Raji (cell line): ENCODE data around the gene DNM3.

Source experiments
- POLR2A ChIP-seq: IDR thresholded peaks from 2 replicates; pipeline ENCODE4 v1.6.1; 2011; ENCODE audit warnings: low read depth, low read length, control low read depth; ENCODE audit not compliant: insufficient read depth

The DNM3 gene

DNA sequence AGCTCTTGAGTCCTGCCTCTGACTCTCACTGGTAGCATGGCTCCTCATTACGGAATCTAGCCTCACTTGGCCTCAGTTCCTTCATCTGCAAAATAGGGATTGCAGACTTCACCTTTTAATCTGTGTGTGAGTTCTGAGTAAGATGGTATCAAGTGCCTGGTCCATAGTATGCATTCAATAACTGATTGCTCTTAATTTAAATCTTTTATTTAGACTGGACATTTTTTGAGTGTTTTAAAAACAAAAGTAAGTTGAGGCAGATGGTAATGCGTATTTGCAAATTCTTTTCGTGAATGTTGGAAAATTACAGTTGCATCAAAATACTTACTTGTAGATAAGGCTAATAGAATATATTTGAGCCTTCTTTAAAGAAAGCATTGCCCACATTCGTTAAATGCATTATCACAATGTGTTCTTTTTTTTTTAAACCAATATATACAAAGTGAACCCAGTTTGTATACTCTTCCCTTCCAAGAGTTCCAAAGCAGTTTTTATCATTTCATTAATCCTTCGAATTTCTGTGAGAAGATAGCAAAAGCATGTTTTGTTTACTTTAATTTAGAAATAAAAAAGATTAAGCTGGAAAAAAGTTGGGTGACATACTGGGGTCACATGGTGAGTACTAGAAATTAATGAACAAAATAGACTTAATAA lies 8.1 kb downstream of the DNM3 start:
- no peak for TF ChIP-seq POLR2A

DNA sequence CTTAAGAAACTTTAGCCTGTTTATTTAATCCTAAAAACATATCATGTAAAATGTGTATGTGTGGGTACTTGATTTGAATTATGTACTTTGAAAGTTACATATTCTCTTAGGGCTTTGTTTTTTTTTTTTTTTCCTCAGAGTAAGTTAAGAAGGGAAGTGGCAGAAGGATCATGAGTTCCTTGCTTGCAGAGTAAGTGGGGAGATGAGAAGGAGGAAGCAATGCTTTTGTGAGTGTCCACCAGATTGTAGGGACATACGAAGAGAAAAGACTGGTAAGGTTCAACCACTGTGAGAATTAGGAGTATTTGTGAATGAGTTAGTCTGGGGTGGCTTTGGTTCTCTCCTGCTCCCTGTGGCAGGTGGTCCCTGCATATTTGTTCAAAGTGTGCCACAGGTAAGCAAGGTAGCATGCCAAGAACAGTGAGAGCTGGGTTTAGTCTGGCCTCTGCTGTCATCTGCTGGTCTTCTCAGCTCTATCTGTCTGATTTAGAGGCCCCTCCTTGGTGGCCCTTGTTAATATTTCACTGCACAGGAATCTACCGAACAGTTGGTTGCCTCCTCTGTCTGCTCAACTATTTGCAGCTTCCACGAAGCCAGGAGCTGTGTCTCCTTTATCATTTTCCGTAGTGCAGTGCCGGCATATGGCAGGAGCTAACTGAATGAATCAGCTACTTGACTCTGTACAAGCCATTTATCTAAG lies 9.5 kb downstream of the DNM3 start:
- TF ChIP-seq POLR2A = no peak

DNA sequence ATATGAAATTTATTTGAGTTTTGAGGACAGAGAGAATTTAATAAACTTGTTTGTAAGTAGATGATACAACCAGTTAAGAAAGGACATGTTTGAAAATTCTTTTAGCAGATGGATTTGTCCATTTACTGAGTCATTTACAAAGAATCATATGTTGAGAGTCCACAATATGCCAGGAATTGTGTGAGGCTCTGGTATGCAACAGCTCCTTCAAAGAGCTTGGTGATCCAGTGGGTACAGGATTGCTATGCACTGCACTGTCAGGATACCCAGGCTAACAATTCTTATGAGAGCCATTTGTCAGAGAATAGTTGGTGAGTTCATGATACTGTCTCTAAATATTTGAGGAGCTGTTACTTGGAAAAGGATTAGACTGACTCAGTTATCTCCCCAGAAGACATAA lies 11.0 kb downstream of the DNM3 start:
- TF ChIP-seq POLR2A = no peak

DNA sequence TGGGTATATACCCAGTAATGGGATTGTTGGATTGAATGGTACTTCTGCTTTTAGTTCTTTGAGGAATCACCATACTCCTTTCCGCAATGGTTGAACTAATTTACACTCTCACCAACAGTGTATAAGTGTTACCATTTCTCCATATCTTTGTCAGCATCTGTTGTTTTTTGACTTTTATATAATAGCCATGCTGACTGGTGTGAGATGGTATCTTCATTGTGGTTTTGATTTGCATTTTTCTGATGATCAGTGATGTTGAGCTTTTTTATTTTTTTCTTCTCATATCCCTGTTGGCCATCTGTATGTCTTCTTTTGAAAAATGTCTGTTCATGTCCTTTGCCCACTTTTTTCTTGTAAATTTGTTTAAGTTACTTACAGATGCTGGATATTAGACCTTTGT lies 14.1 kb downstream of the DNM3 start:
- no peak for TF ChIP-seq POLR2A

DNA sequence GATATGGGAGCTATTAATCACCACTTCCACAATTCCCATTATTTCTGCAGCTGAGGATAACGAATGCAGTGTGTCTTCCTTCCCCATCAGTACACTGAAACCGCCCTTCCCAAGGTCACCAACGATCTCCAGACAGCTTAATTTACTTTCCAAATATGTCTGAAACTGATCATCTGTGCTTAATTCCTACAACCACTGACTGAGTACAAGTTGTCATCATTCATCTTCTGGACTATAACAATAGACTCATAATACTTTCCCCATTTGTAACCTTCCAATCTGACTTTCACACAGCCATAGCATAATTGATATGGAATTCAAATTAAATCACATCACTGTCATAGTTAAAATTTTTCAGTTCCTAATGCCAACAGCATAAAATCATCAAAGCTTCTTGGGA lies 17.4 kb downstream of the DNM3 start:
- TF ChIP-seq POLR2A = no peak

DNA sequence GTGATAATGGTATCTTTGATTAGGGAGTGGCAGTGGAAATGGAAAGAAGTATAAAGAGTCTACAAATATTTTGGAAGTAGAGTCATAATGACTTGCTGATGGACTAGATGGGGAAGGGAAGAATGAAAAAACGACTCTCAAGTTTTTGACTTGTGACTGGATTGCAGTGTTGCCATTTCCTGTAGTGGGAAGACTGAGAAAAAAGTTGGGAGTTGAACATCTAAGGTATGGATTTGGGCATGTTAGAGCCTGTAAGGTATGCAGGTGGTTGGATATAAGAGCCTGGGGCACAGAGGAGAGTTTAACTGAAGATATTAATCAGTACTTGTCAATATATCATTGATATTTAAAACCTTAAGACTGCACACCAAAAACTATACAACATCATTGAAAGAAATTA lies 19.4 kb downstream of the DNM3 start:
- TF ChIP-seq POLR2A = no peak

DNA sequence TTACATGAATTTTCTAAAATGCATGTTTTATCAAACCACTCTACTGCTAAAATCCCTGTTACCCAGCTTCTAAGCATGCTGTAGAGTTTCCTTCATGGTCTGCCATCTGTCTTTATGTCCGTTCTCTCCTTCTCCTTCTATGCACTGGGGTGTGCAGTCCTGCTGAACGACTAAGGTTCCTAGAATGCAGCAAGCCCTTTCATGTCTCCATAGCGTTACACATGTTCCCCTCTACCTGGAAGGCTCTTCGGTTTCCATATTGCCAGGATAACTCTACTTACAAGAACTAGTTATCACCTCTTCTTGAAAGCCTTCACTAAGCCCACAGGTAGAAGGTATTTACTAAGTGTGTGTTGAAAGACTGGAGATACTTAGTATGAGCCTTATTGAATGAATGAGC lies 22.2 kb downstream of the DNM3 start:
- TF ChIP-seq POLR2A = no peak

DNA sequence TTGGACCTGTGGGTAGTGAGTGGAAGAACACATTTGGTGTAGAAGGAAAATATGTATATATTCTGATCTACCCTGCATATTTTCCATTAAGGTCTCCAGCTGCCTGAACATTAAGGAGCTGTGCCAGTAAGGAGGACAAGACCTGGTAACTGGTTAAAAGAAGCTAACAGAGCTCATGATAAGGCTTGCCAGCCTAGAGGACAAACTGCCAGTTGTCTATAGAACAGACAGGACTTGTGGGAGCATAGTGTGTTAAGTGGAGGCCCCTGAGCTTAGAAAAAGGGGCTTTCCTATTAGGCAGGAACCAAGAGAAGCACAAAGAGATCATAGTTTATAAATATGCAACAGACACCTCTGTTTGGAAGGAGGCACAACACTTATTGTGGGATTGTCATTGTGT lies 23.0 kb downstream of the DNM3 start:
- TF ChIP-seq POLR2A = no peak

DNA sequence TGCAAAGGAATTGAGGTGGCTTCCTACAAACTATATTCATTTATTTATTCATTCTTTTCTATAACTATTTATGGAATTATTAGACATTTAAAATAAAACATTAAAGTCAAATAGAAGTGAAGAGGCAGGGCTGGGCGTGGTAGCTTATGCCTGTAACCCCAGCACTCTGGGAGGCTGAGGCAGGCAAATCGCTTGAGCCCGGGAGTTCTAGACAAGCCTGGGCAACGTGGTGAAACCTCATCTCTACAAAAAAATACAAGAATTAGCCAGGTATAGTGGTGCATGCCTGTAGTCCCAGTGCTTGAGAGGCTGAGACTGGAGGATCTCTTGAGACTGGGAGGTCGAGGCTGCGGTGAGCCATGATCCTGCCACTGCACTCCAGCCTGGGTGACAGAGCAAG lies 23.8 kb downstream of the DNM3 start:
- no peak for TF ChIP-seq POLR2A

DNA sequence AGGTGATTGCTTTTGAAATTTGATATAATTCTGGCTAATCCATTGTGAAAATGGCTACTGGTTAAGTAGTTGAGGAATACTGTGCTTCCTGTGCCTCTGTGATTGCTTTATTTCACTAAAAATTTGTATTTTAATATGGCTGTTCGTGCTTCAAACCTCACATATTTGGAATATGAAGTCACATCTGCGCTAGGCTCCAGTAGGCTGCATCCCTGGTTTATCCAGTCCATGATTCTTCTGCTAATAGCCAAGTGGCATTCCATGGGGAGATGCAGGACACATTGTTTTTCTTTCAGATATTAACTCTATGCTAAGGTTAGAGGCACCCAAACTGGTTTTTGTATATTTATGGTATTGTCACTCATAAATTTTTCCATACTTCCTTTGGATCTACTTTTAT lies 25.9 kb downstream of the DNM3 start:
- no peak for TF ChIP-seq POLR2A

DNA sequence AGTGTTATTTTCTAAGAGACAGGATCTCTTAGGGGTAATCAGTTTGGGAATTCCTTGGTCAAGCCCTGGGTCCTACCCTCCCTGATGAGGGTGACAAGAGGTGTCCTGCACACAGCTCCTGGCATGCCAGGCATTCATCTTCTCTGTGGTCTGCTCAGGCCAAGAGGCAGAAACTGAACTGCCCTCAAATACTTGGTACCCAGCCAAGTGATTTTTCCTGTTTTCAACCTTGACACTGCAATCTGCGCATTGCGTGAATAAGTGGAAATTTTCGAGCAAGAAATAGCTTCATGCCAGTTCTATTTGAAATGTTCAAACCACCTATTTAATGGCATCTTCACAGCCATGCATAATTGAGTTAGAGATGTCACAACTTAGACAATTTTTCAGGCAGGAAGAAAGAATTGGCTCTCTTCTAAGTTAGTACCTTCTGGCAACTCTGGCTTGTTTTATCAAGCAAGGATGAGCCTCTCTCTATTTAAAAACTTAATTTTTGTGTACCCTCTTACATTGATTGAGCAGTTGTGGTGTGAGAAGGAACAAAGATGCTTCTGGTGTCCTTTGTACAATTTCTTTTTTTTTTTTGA lies 27.0 kb downstream of the DNM3 start:
- TF ChIP-seq POLR2A = no peak

DNA sequence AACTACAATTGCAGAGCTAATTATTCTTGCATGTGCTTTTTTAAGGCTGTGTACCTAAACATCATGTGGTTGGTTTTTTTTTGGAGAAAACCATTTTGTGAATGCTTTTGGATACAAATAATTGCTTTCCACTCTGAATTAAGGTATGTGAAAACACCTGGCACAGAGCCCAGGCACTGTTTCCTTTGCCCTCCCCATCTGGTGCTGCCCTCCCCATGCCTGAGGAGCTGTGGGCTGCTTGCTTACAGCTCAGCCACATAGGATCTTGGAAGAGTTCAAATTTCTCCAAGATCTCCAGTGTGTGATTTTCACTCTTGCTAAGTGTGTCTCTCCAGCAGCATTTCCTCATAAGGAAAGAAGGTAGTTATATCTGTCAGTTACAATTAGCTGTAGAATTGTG lies 27.8 kb downstream of the DNM3 start:
- TF ChIP-seq POLR2A = no peak

DNA sequence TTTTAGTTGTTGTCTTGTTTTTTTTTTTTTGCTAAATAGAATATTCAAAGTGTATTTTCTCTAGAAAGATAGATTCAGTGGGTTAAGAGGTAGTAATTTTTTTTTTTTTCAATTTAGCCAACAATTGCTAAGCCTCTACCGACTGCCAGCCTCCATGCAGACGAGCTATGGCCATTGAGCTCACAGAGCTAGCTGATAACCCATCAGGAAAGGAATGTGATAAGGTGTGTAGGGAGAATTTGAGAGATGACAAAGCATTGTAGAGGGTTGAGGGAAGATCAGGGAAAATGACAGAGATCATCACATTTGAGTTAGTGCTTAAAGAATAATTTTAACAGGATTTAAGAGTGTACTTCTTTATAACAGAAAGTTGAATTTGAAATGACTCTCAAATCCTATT lies 30.6 kb downstream of the DNM3 start:
- TF ChIP-seq POLR2A = no peak

DNA sequence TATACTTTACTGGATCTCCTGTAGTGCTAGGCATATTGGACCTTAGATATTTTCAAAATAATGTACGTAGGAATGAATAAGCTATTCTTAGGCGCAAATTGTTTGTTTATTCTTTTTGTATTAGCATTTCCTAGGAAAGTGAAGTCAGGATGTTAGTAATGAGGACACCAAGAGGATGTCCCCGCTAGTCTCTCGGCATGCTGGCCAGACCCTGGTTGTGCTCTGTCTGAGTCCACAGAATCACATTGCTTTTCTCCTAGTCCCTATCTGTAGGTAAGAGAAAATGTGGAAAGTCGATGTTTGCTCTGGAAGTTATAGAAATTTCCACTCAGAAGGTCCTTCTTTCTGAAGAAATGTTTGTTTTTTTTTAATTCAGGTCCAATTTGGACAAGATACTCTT lies 31.1 kb downstream of the DNM3 start:
- no peak for TF ChIP-seq POLR2A

DNA sequence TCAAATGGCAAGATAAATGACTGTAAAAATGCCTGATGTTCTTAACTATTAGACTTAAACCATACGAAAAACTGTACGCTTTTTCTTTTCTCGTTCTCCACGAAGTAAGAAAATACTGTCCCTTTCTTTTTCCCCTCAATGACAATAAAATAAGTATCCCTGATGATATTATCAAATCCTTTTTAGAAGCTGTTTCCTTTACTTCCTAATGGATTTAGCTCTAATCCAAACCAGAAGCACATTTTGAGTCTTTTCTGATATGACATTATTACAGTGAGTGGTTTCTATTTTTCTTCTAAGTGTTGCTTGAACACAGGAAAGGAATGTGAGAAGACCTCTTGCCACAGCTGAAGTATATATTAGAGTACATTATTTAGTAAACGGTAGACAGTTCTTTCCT lies 32.4 kb downstream of the DNM3 start:
- no peak for TF ChIP-seq POLR2A

DNA sequence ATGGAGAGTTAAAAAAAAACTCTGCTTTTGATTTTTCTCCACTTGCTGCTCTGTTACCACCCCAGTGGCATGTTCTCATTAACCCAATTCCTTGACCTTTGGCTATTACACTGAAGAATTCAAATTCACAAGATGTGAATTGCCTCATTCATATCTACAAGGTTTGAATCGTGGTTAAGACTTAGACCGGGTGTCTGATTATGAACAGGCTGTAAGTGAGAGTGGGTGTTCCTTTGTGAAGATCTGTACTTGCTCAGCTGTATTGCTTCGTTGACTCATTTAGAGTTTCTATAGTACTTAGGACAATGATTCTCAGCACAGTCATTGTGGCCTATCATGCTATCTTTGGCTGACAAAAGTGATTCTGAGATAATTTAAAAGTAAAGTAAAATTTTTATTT lies 36.4 kb downstream of the DNM3 start:
- no peak for TF ChIP-seq POLR2A

DNA sequence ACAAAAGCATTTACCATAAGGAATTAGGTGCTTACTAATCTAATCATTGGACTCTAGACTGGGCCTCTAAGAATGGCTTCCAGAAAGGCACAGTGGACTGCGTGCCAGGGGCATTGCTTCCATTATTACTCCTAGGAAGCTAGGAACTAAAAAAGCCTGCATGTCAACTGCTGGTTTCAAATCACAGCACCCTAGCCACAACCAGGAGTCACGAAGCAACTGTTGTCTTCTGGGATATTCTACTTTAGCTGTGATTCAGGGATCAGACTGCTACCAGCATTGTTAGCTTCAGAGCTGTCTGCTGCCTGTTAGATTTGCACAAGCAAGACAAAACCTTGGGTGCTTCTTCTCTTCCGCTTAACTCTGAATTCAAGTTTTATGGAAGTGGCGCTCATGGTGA lies 38.3 kb downstream of the DNM3 start:
- TF ChIP-seq POLR2A = no peak
